ENCODE results near the gene ABCB8.
A peak's percentile ranks its signal among the peaks of the same experiment; 100 is the strongest.
"Not testable (repeated sequence)": the region's sequence is repeated elsewhere in the genome, so short reads cannot be mapped to it uniquely, and the experiment has no call there.

ABCB8 gene

GRCh38 chr7:151016505-151016904, 11.7 kb upstream of the ABCB8 start:
- DNase-seq = no peak

GRCh38 chr7:151016942-151017341, 11.3 kb upstream of the ABCB8 start:
- no peak for DNase-seq

- DNase-seq = no peak
Observed at GRCh38 chr7:151017370-151017952, 10.8 kb upstream of the ABCB8 start.

GRCh38 chr7:151017953-151018420, 10.3 kb upstream of the ABCB8 start:
- peak; percentile 80 for DNase-seq

- no peak for DNase-seq
Observed at GRCh38 chr7:151018421-151019129, 9.7 kb upstream of the ABCB8 start.

- DNase-seq = no peak
Observed at GRCh38 chr7:151019130-151019447, 9.2 kb upstream of the ABCB8 start.

GRCh38 chr7:151020231-151020630, 8.0 kb upstream of the ABCB8 start:
- DNase-seq = no peak

GRCh38 chr7:151023232-151023631, 5.0 kb upstream of the ABCB8 start:
- DNase-seq = no peak

GRCh38 chr7:151024435-151025056, 3.7 kb upstream of the ABCB8 start, which contains the start of gene ATG9B:
Gene ATG9B, minus strand, starts transcription at chr7:151024494. Its CDS starts 71 bp downstream, at chr7:151024423.
- DNase-seq = no peak

- DNase-seq = no peak
Observed at GRCh38 chr7:151025924-151026671, 2.2 kb upstream of the ABCB8 start.

- not testable (repeated sequence) for DNase-seq
Observed at GRCh38 chr7:151026771-151027727, 1.2 kb upstream of the ABCB8 start.

GRCh38 chr7:151027728-151028130, 521 bp upstream of the ABCB8 start:
- not testable (repeated sequence) for DNase-seq

GRCh38 chr7:151028948-151029501, 775 bp downstream of the ABCB8 start:
- DNase-seq = no peak

GRCh38 chr7:151031011-151031410, 2.8 kb downstream of the ABCB8 start:
- no peak for DNase-seq

GRCh38 chr7:151032936-151033863, 5.0 kb downstream of the ABCB8 start:
- no peak for DNase-seq

- DNase-seq = no peak
Observed at GRCh38 chr7:151033864-151034249, 5.6 kb downstream of the ABCB8 start.

- no peak for DNase-seq
Observed at GRCh38 chr7:151034312-151035025, 6.2 kb downstream of the ABCB8 start.

- no peak for DNase-seq
Observed at GRCh38 chr7:151035026-151035717, 6.9 kb downstream of the ABCB8 start.

GRCh38 chr7:151035902-151036301, 7.7 kb downstream of the ABCB8 start:
- no peak for DNase-seq

All from activated T-cell treated with anti-CD3 and anti-CD28 coated beads for 4 hours (primary cell).